Measurements from ENCODE around the gene BANF2. TPM values are rescaled to one million over a fixed set of nuclear protein-coding genes. Genes with fewer than 3 reads are reported as not detected.

The BANF2 gene
- polyA plus RNA-seq, 1 of the 3 experiments (the other 2 are of a cell fraction) = not detected

DNA sequence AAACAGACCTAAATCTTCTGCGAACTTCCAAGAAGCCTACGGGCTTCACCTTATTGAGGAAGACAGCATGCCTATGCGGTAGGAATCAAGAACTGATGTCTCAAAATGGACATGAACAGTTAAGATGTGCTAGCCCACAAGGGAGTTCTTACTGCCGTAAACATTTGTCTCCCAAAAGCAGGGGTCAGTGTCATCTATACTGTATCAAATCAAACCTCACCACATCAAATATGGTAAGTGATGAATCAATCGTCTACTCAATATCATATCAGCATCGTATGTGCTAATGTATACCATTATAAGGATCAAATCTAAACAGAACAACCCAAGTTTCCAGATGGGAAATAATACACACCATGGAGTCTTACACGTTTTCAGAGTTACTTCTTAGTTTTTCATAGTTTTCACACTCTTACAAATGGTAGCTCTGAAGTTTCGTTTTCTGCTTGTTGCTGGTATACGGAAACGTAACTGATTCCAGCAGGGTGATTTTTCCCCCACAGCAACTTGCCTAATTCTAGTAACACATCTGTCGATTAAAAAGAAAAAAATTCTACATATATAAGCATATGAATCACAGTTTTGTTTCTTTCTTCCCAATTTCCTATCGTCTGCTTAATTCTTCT lies 30.3 kb upstream of the BANF2 start:
- peaks cover 95% of the 10 kb centered on the region for H3K79me2 ChIP-seq (ENCODE audit: insufficient read depth)
- H3K4me3 ChIP-seq (ENCODE audit: low read depth in 2 of 2, low read length in 1 of 2) = no peak overlapping the region
- DNase-seq = no peak
- no peak overlapping the region for H2AFZ ChIP-seq (ENCODE audit: low read depth)
- CTCF ChIA-PET = no interaction called here
- H3K36me3 ChIP-seq (replicated peaks in 1 of 2; ENCODE audit: control insufficient read depth in 1 of 2, insufficient read depth in 2 of 2, low read length in 1 of 2) = peaks cover 8 to 21% of the 10 kb centered on the region in 2 experiments
- H3K4me2 ChIP-seq = no peak overlapping the region
- no peak for TF ChIP-seq GABPA (IDR thresholded peaks at IDR 0.05; ENCODE audit: low read depth)
- TF ChIP-seq ELF1 (IDR thresholded peaks at IDR 0.05) = no peak
- TF ChIP-seq, protein P1, sequence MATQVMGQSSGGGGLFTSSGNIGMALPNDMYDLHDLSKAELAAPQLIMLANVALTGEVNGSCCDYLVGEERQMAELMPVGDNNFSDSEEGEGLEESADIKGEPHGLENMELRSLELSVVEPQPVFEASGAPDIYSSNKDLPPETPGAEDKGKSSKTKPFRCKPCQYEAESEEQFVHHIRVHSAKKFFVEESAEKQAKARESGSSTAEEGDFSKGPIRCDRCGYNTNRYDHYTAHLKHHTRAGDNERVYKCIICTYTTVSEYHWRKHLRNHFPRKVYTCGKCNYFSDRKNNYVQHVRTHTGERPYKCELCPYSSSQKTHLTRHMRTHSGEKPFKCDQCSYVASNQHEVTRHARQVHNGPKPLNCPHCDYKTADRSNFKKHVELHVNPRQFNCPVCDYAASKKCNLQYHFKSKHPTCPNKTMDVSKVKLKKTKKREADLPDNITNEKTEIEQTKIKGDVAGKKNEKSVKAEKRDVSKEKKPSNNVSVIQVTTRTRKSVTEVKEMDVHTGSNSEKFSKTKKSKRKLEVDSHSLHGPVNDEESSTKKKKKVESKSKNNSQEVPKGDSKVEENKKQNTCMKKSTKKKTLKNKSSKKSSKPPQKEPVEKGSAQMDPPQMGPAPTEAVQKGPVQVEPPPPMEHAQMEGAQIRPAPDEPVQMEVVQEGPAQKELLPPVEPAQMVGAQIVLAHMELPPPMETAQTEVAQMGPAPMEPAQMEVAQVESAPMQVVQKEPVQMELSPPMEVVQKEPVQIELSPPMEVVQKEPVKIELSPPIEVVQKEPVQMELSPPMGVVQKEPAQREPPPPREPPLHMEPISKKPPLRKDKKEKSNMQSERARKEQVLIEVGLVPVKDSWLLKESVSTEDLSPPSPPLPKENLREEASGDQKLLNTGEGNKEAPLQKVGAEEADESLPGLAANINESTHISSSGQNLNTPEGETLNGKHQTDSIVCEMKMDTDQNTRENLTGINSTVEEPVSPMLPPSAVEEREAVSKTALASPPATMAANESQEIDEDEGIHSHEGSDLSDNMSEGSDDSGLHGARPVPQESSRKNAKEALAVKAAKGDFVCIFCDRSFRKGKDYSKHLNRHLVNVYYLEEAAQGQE (IDR thresholded peaks at IDR 0.05; ENCODE audit: low read depth, low read length) = no peak
- TF ChIP-seq SIN3A (IDR thresholded peaks at IDR 0.05; ENCODE audit: borderline replicate concordance, low read depth, low read length) = no peak
- TF ChIP-seq EP300 (IDR thresholded peaks at IDR 0.05; ENCODE audit: borderline replicate concordance in 1 of 2, low read depth in 1 of 2, low read length in 1 of 2) = no peak
- TF ChIP-seq EZH2phosphoT487 (IDR thresholded peaks at IDR 0.05; ENCODE audit: borderline replicate concordance, low read depth) = no peak
- no peak for TF ChIP-seq CHD2 (IDR thresholded peaks at IDR 0.05; ENCODE audit: low read length, partially characterized antibody)
- TF ChIP-seq YY1 (IDR thresholded peaks at IDR 0.05; ENCODE audit: low read depth) = no peak
- TF ChIP-seq NFIC (IDR thresholded peaks at IDR 0.05; ENCODE audit: borderline replicate concordance) = no peak
- TF ChIP-seq SMC3 (IDR thresholded peaks at IDR 0.05; ENCODE audit: low read depth, low read length) = no peak
- TF ChIP-seq NRF1 (IDR thresholded peaks at IDR 0.05; ENCODE audit: low read depth, low read length) = no peak
- TF ChIP-seq POLR2AphosphoS5 (IDR thresholded peaks at IDR 0.05; ENCODE audit: low read depth, low read length) = no peak
- no peak for TF ChIP-seq RFX5 (IDR thresholded peaks at IDR 0.05; ENCODE audit: low read length)
- no peak for TF ChIP-seq FOXM1 (IDR thresholded peaks at IDR 0.05; ENCODE audit: low read depth)
- TF ChIP-seq, protein P2, sequence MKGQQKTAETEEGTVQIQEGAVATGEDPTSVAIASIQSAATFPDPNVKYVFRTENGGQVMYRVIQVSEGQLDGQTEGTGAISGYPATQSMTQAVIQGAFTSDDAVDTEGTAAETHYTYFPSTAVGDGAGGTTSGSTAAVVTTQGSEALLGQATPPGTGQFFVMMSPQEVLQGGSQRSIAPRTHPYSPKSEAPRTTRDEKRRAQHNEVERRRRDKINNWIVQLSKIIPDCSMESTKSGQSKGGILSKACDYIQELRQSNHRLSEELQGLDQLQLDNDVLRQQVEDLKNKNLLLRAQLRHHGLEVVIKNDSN (IDR thresholded peaks at IDR 0.05; ENCODE audit: borderline replicate concordance, low read depth) = no peak
- TF ChIP-seq, protein P3, sequence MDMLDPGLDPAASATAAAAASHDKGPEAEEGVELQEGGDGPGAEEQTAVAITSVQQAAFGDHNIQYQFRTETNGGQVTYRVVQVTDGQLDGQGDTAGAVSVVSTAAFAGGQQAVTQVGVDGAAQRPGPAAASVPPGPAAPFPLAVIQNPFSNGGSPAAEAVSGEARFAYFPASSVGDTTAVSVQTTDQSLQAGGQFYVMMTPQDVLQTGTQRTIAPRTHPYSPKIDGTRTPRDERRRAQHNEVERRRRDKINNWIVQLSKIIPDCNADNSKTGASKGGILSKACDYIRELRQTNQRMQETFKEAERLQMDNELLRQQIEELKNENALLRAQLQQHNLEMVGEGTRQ (IDR thresholded peaks at IDR 0.05; ENCODE audit: borderline replicate concordance, low read depth, low read length) = no peak
- TF ChIP-seq, protein P4, sequence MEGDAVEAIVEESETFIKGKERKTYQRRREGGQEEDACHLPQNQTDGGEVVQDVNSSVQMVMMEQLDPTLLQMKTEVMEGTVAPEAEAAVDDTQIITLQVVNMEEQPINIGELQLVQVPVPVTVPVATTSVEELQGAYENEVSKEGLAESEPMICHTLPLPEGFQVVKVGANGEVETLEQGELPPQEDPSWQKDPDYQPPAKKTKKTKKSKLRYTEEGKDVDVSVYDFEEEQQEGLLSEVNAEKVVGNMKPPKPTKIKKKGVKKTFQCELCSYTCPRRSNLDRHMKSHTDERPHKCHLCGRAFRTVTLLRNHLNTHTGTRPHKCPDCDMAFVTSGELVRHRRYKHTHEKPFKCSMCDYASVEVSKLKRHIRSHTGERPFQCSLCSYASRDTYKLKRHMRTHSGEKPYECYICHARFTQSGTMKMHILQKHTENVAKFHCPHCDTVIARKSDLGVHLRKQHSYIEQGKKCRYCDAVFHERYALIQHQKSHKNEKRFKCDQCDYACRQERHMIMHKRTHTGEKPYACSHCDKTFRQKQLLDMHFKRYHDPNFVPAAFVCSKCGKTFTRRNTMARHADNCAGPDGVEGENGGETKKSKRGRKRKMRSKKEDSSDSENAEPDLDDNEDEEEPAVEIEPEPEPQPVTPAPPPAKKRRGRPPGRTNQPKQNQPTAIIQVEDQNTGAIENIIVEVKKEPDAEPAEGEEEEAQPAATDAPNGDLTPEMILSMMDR (IDR thresholded peaks at IDR 0.05) = no peak
- TF ChIP-seq, protein P5, sequence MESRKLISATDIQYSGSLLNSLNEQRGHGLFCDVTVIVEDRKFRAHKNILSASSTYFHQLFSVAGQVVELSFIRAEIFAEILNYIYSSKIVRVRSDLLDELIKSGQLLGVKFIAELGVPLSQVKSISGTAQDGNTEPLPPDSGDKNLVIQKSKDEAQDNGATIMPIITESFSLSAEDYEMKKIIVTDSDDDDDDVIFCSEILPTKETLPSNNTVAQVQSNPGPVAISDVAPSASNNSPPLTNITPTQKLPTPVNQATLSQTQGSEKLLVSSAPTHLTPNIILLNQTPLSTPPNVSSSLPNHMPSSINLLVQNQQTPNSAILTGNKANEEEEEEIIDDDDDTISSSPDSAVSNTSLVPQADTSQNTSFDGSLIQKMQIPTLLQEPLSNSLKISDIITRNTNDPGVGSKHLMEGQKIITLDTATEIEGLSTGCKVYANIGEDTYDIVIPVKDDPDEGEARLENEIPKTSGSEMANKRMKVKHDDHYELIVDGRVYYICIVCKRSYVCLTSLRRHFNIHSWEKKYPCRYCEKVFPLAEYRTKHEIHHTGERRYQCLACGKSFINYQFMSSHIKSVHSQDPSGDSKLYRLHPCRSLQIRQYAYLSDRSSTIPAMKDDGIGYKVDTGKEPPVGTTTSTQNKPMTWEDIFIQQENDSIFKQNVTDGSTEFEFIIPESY (IDR thresholded peaks at IDR 0.05; ENCODE audit: borderline replicate concordance, low read depth) = no peak
- peaks cover 12% of the 10 kb centered on the region for H3F3A ChIP-seq (replicated peaks; ENCODE audit: insufficient read depth)
- H3K4me1 ChIP-seq (ENCODE audit: control insufficient read depth in 1 of 2, insufficient read depth in 2 of 2, low read depth in 1 of 2, low read length in 1 of 2) = peaks cover 6 to 36% of the 10 kb centered on the region in 2 experiments; a peak in 2 of 4 replicates
- no peaks in the 10 kb centered on the region for H3K9me3 ChIP-seq
- no peaks in the 10 kb centered on the region for H3K27me3 ChIP-seq (ENCODE audit: insufficient read depth)
- H4K20me1 ChIP-seq (ENCODE audit: insufficient read depth) = peaks cover 87% of the 10 kb centered on the region
- POLR2A ChIA-PET = no interaction called here
- H3K27ac ChIP-seq (ENCODE audit: low read depth in 2 of 2, low read length in 1 of 2) = no peak overlapping the region
- no peaks in the 10 kb centered on the region for H3K9me2 ChIP-seq
- 95% methylated on average over 12 of the region's 12 CpGs for WGBS (ENCODE audit: low lambda C conversion rate)
- no peak overlapping the region for H3K9ac ChIP-seq
